Thyroid gland (tissue), 4 donors: ENCODE results near the gene RBPMS2. TPM values are rescaled to one million over a fixed set of nuclear protein-coding genes. Genes with fewer than 3 reads are reported as not detected.
"Not testable (repeated sequence)": the region's sequence is repeated elsewhere in the genome, so short reads cannot be mapped to it uniquely, and the experiment has no call there.

Experiments
- DNase-seq, 2 donors: peaks; one replicate each; pipeline ENCODE4 v3.0.0-alpha.2; 2019
- H3K27ac ChIP-seq, 3 donors: fragments of 200-600 bp; sonication (generic); 1 replicate in 2 of 3; 2 replicates in 1 of 3; pipeline ENCODE4 v1.5.1; 2016 to 2019; ENCODE audit warnings: mild to moderate bottlenecking in 1 of 3, moderate library complexity in 1 of 3
- H3K27me3 ChIP-seq: fragments of 200-600 bp; sonication (generic); one replicate; pipeline ENCODE4 v1.5.1; 2019
- H3K36me3 ChIP-seq, 2 donors: fragments of 200-600 bp; sonication (generic); one replicate each; pipeline ENCODE4 v1.5.1; 2016 to 2019
- H3K4me1 ChIP-seq, 2 donors: fragments of 200-600 bp; sonication (generic); one replicate each; pipeline ENCODE4 v1.5.1; 2017 to 2019
- H3K4me3 ChIP-seq, 3 donors: fragments of 200-600 bp; sonication (generic); replicated peaks in 1 of 3; 1 replicate in 2 of 3; 2 replicates in 1 of 3; pipeline ENCODE4 v1.5.1; 2016; ENCODE audit warnings: mild to moderate bottlenecking in 1 of 3
- H3K9me3 ChIP-seq: fragments of 200-600 bp; sonication (generic); one replicate; pipeline ENCODE4 v1.5.1; 2017
- POLR2A ChIP-seq, 2 donors: fragments of 450-650 bp; IDR thresholded peaks; one replicate each; pipeline ENCODE4 v1.6.1; 2017; ENCODE audit warnings: antibody characterized with exemption in 2 of 2, mild to moderate bottlenecking in 2 of 2, moderate library complexity in 1 of 2
- WGBS, 2 donors: methylation state at CpG; one replicate each; pipeline ENCODE4 v1.1.5; 2017; 5-methylcytosine and 5-hydroxymethylcytosine counted together
- intact Hi-C: fragments of 100-400 bp; cut with DNase I; formaldehyde crosslinking; loops from one replicate; pipeline ENCODE4 v1.15.1; 2023
- total RNA-seq, 4 donors: library from RNA; depleted of rRNA; stranded (reverse); fragments of >200 nt; gene quantifications; one replicate each; pipeline ENCODE4 v1.2.3, GENCODE V29; 2016
- TF ChIP-seq, protein P1 (sequence below), 6 experiments: fragments of 200-600 bp in 3 of 6; fragments of 450-650 bp in 3 of 6; sonication (generic) in 3 of 6; IDR thresholded peaks; one replicate each; pipeline ENCODE4 v1.5.1; 2016 to 2019; ENCODE audit warnings: antibody characterized with exemption in 6 of 6, mild to moderate bottlenecking in 2 of 6, inconsistent platforms in 1 of 6, moderate library complexity in 1 of 6

The RBPMS2 gene
- total RNA-seq, 4 donors from 2014 or later = 2.6 to 3.5 (median 3.1) TPM

GRCh38 chr15:64807051-64807749 is 31.8 kb upstream of the RBPMS2 start:
- Histone ChIP-seq H3K27me3 (no peaks in the 10 kb centered on the region), H3K27ac (no peak overlapping the region), H3K9me3 (no peaks in the 10 kb centered on the region), H3K4me3 (no peak overlapping the region), H3K36me3 (no peaks in the 10 kb centered on the region), H3K4me1 (peaks cover 0 to 3% of the 10 kb centered on the region in 2 donors)
- TF ChIP-seq POLR2A (IDR thresholded peaks at IDR 0.05) = no peak
- TF ChIP-seq, protein P1, sequence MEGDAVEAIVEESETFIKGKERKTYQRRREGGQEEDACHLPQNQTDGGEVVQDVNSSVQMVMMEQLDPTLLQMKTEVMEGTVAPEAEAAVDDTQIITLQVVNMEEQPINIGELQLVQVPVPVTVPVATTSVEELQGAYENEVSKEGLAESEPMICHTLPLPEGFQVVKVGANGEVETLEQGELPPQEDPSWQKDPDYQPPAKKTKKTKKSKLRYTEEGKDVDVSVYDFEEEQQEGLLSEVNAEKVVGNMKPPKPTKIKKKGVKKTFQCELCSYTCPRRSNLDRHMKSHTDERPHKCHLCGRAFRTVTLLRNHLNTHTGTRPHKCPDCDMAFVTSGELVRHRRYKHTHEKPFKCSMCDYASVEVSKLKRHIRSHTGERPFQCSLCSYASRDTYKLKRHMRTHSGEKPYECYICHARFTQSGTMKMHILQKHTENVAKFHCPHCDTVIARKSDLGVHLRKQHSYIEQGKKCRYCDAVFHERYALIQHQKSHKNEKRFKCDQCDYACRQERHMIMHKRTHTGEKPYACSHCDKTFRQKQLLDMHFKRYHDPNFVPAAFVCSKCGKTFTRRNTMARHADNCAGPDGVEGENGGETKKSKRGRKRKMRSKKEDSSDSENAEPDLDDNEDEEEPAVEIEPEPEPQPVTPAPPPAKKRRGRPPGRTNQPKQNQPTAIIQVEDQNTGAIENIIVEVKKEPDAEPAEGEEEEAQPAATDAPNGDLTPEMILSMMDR (IDR thresholded peaks at IDR 0.05) = no peak
- WGBS, 2 donors = 65 to 68% methylated on average over 13 of the region's 13 CpGs
- DNase-seq = no peak
- intact Hi-C loops = loop anchor here (5.0 kb wide), 1 partner anchor 120 kb away; no protein-coding TSS in a partner anchor

DNA sequence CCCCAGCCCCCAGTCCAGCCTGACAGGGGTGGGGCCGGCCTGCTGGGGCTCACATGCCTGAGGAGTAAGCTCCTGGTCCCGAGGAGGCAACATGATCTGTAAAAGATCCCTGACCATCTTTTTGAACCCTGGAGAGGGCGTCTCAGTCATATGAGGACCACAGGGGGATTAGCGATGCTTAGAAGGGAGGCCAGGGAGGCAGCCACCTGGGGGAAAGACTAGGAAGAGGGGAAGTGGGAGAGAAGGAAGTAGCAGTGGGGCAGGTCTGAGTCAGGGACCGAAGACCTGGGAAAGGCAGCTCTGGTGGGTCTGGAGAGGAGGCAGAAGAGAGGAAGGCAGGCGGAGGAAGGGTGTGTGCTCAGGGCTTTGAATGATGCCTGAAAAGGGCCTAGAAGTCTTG is 31.1 kb upstream of the RBPMS2 start:
- intact Hi-C loops = loop anchor here (5.0 kb wide), 1 partner anchor 119 kb away; no protein-coding TSS in a partner anchor
- WGBS, 2 donors = 86 to 90% methylated on average over 6 of the region's 6 CpGs
- no peak for DNase-seq
- TF ChIP-seq POLR2A (IDR thresholded peaks at IDR 0.05) = no peak
- TF ChIP-seq, protein P1 (IDR thresholded peaks at IDR 0.05) = no peak
- H3K4me3 ChIP-seq = no peak overlapping the region
- no peaks in the 10 kb centered on the region for H3K27me3 ChIP-seq
- H3K9me3 ChIP-seq = no peaks in the 10 kb centered on the region
- H3K36me3 ChIP-seq = no peaks in the 10 kb centered on the region
- no peak overlapping the region for H3K27ac ChIP-seq
- peaks cover 0 to 8% of the 10 kb centered on the region in 2 donors for H3K4me1 ChIP-seq

DNA sequence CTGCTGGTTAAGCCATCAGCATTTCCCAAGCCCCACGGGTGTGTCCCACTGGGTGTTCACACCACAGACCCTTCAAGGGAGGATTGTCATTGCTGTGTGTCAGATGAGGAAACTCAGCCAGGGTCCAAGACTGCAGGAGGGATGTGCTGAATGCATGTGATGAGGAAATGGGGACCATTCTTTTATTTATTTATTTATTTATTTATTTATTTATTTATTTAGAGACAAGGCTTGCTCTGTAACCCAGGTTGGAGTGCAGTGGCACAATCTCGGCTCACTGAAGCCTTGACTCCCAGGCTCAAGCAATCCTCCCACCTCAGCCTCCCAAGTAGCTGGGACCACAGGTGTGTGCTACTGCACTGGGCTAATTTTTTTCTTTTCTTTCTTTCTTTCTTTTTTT is 29.2 kb upstream of the RBPMS2 start:
- no peak overlapping the region for H3K4me3 ChIP-seq
- H3K27me3 ChIP-seq = no peaks in the 10 kb centered on the region
- 41 to 48% methylated on average over 2 of the region's 2 CpGs for WGBS, 2 donors
- no peak for TF ChIP-seq POLR2A (IDR thresholded peaks at IDR 0.05)
- TF ChIP-seq, protein P1 (IDR thresholded peaks at IDR 0.05) = no peak
- intact Hi-C loops = loop anchor here (5.0 kb wide), 1 partner anchor 117 kb away; no protein-coding TSS in a partner anchor
- peaks cover 0 to 8% of the 10 kb centered on the region in 2 donors for H3K4me1 ChIP-seq
- no peak overlapping the region for H3K27ac ChIP-seq
- DNase-seq = no peak
- H3K36me3 ChIP-seq = no peaks in the 10 kb centered on the region
- no peaks in the 10 kb centered on the region for H3K9me3 ChIP-seq

GRCh38 chr15:64803526-64803925 is 28.1 kb upstream of the RBPMS2 start:
- Histone ChIP-seq H3K4me3 (no peak overlapping the region), H3K27me3 (no peaks in the 10 kb centered on the region), H3K36me3 (no peaks in the 10 kb centered on the region), H3K4me1 (peaks cover 0 to 8% of the 10 kb centered on the region in 2 donors), H3K9me3 (no peaks in the 10 kb centered on the region), H3K27ac (no peak overlapping the region)
- DNase-seq = no peak
- TF ChIP-seq, protein P1 (IDR thresholded peaks at IDR 0.05) = no peak
- TF ChIP-seq POLR2A (IDR thresholded peaks at IDR 0.05) = no peak
- intact Hi-C loops = no loop called here
- 91 to 94% methylated on average over 1 of the region's 1 CpG for WGBS, 2 donors

GRCh38 chr15:64800476-64800875 is 25.1 kb upstream of the RBPMS2 start:
- WGBS, 2 donors = 97 to 98% methylated on average over 2 of the region's 2 CpGs
- H3K4me3 ChIP-seq = no peak overlapping the region
- H3K27ac ChIP-seq = no peak overlapping the region

GRCh38 chr15:64798905-64799304 is 23.5 kb upstream of the RBPMS2 start:
- H3K27ac ChIP-seq, DNase-seq, H3K27me3 ChIP-seq, H3K9me3 ChIP-seq, intact Hi-C loops, H3K4me3 ChIP-seq, H3K36me3 ChIP-seq: not testable (repeated sequence)
- H3K4me1 ChIP-seq = peaks cover 0 to 14% of the 10 kb centered on the region in 2 donors
- 100% methylated on average over 1 of the region's 29 CpGs; no CpG with 5 or more reads in 1 of the 2 donors for WGBS, 2 donors

More at GRCh38 chr15:64800476-64800875, 25.1 kb upstream of the RBPMS2 start:
- TF ChIP-seq, protein P1 (IDR thresholded peaks at IDR 0.05) = no peak
- no peak for TF ChIP-seq POLR2A (IDR thresholded peaks at IDR 0.05)
- Histone ChIP-seq H3K9me3 (no peaks in the 10 kb centered on the region), H3K27me3 (no peaks in the 10 kb centered on the region), H3K4me1 (peaks cover 0 to 14% of the 10 kb centered on the region in 2 donors), H3K36me3 (no peaks in the 10 kb centered on the region)
- DNase-seq = no peak
- intact Hi-C loops = no loop called here

DNA sequence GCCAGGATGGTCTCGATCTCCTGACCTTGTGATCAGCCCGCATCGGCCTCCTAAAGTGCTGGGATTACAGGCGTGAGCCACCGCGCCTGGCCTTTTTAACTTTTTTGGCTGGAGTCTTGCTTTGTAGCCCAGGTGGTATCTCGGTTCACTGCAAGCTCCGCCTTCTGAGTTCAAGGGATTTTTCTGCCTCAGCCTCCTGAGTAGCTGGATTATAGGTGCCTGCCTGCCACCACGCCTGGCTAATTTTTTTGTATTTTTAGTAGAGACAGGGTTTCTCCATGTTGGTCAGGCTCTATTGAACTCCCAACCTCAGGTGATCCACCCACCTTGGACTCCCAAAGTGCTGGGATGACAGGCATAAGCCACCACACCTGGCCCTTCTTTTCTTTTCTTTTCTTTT is 20.5 kb upstream of the RBPMS2 start:
- WGBS, 2 donors = 62 to 69% methylated on average over 9 of the region's 9 CpGs
- H3K27ac ChIP-seq = peak overlapping the region in 1 of 3 donors; percentile 56
- H3K4me3 ChIP-seq, H3K4me1 ChIP-seq, intact Hi-C loops, H3K36me3 ChIP-seq, H3K27me3 ChIP-seq, H3K9me3 ChIP-seq: not testable (repeated sequence)
- DNase-seq = peak; percentile 59 to 64

DNA sequence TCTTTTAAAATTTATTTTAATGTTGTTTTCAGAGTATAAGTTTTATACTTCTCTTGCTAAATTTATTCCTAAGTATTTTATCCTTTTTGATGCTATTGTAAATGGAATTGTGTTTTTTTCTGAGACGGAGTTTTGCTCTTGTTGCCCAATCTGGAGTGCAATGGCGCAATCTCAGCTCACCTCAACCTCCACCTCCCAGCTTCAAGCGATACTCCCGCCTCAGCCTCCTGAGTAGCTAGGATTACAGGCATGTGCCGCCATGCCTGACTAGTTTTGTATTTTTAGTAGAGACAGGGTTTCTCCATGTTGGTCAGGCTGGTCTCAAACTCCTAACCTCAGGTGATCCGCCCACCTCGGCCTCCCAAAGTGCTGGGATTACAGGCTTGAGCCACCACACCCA is 19.9 kb upstream of the RBPMS2 start:
- intact Hi-C loops, H3K4me1 ChIP-seq, H3K27me3 ChIP-seq, H3K9me3 ChIP-seq, H3K4me3 ChIP-seq, H3K36me3 ChIP-seq: not testable (repeated sequence)
- H3K27ac ChIP-seq = peak overlapping the region in 1 of 3 donors; percentile 45
- peak in 1 of 2 donors; percentile 12 for DNase-seq
- 79 to 80% methylated on average over 7 of the region's 7 CpGs for WGBS, 2 donors
